AG04450 (cell line): ENCODE measurements around the gene ADAMTS6. TPM values are rescaled to one million over a fixed set of nuclear protein-coding genes. Genes with fewer than 3 reads are reported as not detected.

Experiments used
- CTCF ChIA-PET: fragments of 300-600, 350-600 bp; formaldehyde crosslinking; extraction: SDS; loops from one replicate; lab custom pipeline; 2022; ENCODE audit warnings: antibody characterized with exemption, inconsistent platforms; lab: Charles Lee
- POLR2A ChIA-PET: fragments of 350-600 bp; formaldehyde crosslinking; extraction: SDS; loops from one replicate; lab custom pipeline; 2021; ENCODE audit warnings: antibody characterized with exemption, inconsistent platforms; lab: Yijun Ruan, JAX
- DNase-seq: peaks from one replicate; pipeline ENCODE4 v3.0.0-alpha.2; 2011; ENCODE audit warnings: low read depth, low spot score
- H3K27ac ChIP-seq: one replicate; pipeline ENCODE4 v1.5.1; 2012; ENCODE audit warnings: low read depth, low read length, control low read depth
- H3K27me3 ChIP-seq: one replicate; pipeline ENCODE4 v1.6.0; 2012; ENCODE audit warnings: low read length; ENCODE audit not compliant: control insufficient read depth, insufficient read depth
- H3K4me3 ChIP-seq: 2 replicates; pipeline ENCODE4 v1.5.1; 2011; ENCODE audit warnings: mild to moderate bottlenecking, low read depth, low read length, control low read depth
- H3K9me3 ChIP-seq: 2 replicates; pipeline ENCODE4 v1.5.1; 2012; ENCODE audit warnings: low read length; ENCODE audit not compliant: control insufficient read depth, insufficient read depth
- polyA plus RNA-seq: library from polyadenylated mRNA; depleted of rRNA; stranded (reverse); fragments of >200 nt; gene quantifications from 2 replicates; pipeline ENCODE4 v1.2.3, GENCODE V29; 2011
- TF ChIP-seq, protein P1 (sequence below): IDR thresholded peaks from 2 replicates; pipeline ENCODE4 v1.5.1; 2011; ENCODE audit warnings: low read depth, low read length, control low read depth, inconsistent platforms

The ADAMTS6 gene
- polyA plus RNA-seq, 1 experiment: 22.5 TPM

DNA sequence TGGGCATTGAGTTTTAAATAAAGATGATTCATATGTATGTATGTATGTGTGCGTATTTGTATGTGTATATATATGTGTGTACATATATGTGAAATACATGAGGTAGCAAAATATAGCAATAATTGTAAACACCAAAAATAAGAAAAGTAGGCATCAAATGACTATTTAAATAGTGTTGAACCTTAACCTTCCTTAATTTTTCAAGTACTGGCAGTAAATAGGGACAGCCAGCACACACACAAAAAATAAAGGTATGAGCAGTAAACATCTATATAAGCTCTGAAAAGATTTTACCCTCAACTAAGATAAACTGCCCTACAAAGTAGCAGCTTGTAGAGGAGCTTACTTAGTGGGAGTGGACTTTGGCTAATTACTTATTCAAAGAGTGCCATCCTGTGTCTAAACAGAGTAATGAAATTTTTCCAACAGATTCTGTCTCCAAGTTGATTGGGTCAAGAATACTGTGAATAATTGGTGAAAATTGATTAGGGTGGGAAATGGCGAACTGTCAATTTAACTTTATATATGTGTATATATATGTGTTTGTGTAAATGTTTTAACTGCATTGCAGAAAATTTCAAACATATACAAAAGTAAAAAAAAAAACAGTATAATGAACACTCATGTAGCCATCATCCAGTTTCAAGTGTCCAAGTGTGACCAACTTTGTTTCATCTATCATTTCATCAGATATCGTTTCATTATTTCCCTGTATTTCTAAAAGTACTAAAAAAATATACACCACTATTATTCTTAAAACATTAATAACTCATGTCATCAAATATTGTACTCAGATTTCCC, 2.0 kb upstream of the ADAMTS6 start:
- H3K27ac ChIP-seq: no peak overlapping the region
- no peak for DNase-seq
- POLR2A ChIA-PET: interaction anchor here (0.7 to 4.3 kb wide), 3 partner anchors 184 to 448 kb away, joined by 3 to 31 read pairs (median 3); no protein-coding TSS in a partner anchor
- peaks cover 7% of the 10 kb centered on the region; the same call in 1 of the 2 replicates for H3K9me3 ChIP-seq
- TF ChIP-seq, protein P1, sequence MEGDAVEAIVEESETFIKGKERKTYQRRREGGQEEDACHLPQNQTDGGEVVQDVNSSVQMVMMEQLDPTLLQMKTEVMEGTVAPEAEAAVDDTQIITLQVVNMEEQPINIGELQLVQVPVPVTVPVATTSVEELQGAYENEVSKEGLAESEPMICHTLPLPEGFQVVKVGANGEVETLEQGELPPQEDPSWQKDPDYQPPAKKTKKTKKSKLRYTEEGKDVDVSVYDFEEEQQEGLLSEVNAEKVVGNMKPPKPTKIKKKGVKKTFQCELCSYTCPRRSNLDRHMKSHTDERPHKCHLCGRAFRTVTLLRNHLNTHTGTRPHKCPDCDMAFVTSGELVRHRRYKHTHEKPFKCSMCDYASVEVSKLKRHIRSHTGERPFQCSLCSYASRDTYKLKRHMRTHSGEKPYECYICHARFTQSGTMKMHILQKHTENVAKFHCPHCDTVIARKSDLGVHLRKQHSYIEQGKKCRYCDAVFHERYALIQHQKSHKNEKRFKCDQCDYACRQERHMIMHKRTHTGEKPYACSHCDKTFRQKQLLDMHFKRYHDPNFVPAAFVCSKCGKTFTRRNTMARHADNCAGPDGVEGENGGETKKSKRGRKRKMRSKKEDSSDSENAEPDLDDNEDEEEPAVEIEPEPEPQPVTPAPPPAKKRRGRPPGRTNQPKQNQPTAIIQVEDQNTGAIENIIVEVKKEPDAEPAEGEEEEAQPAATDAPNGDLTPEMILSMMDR: peak; percentile 54
- no peaks in the 10 kb centered on the region for H3K27me3 ChIP-seq
- peak overlapping the region; percentile 68 for H3K4me3 ChIP-seq
- CTCF ChIA-PET: interaction anchor here (0.6 to 5.5 kb wide), 35 partner anchors 8 to 1254 kb away, joined by 3 to 123 read pairs (median 4); no protein-coding TSS in a partner anchor

DNA sequence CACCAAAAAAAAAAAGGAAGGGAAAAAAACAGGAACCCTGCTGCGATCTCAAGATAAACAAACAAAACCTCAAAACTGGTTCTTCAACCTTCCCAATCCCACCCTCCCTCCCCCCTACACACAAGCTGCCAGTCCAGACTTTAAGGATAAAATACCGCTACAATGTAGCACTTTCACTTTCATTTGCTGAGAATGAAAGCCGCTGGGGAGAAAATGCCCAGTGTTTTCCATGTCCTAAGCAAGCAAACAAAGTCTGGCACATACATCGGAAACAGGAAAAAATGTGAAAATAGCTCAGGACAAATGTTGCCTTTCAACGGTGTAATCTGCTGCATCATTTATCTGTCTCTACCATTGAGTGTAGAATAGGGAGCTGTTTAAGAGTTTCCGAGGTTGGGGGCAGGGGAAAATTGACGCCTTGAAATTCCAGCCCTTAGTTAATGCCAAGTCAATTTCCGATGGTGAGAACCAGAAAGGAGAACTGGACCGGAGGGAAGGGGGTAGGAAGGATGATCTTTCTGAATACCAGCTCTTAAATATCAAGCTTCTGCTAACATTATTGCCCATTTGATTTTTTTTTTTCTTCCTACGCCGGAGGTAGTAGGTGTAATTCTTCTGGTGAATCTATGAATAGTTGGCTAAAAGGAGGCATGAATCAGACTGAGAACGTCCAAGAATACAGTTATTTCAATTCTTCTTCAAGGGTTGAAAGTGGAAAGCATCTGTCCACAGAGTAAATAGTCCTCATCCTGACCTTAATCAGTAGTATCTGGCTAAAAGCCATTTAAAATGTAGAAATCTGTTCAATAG, 1.2 kb upstream of the ADAMTS6 start:
- peak overlapping the region; percentile 68 for H3K4me3 ChIP-seq
- peaks cover 7% of the 10 kb centered on the region; the same call in 1 of the 2 replicates for H3K9me3 ChIP-seq
- TF ChIP-seq, protein P1: no peak
- no peak for DNase-seq
- H3K27me3 ChIP-seq: no peaks in the 10 kb centered on the region
- CTCF ChIA-PET: interaction anchor here (0.6 to 5.5 kb wide), 38 partner anchors 8 to 1254 kb away, joined by 3 to 123 read pairs (median 4); no protein-coding TSS in a partner anchor
- POLR2A ChIA-PET: interaction anchor here (0.7 to 4.3 kb wide), 4 partner anchors 21 to 448 kb away, joined by 3 to 31 read pairs (median 4); no protein-coding TSS in a partner anchor
- H3K27ac ChIP-seq: peak overlapping the region; percentile 85

DNA sequence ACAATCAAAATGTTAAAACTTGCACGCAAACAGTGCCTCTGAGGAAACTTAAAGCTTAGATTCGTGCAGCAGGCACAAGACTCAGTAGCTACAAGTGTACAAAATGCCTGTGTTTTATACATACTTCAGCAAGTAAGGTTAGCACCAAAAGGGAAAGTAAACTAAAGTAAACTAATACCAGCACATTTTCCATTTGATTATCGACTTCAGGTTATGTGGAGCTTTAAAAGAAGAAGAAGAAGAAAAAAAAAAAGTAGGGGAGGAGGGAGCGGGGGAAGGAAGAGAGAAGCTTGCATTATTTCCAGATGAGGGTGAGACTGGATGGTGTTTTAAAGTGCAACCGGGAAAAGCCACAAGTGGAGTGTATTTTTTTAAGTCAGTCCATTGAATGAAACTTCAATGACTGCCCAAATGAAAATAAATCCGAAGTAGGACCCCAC, 596 bp upstream of the ADAMTS6 start:
- TF ChIP-seq, protein P1: no peak
- CTCF ChIA-PET: interaction anchor here (0.6 to 5.5 kb wide), 11 partner anchors 230 to 847 kb away, joined by 3 to 123 read pairs (median 6); no protein-coding TSS in a partner anchor
- POLR2A ChIA-PET: interaction anchor here (0.7 to 4.3 kb wide), 5 partner anchors 20 to 447 kb away, joined by 3 to 31 read pairs (median 4); no protein-coding TSS in a partner anchor
- Histone ChIP-seq H3K9me3 (peaks cover 7% of the 10 kb centered on the region; the same call in 1 of the 2 replicates), H3K27ac (peak overlapping the region; percentile 85), H3K27me3 (no peaks in the 10 kb centered on the region), H3K4me3 (peak overlapping the region; percentile 68)
- no peak for DNase-seq

GRCh38 chr5:65481171-65481581, 544 bp downstream of the ADAMTS6 start:
- peak overlapping the region; percentile 85 for H3K27ac ChIP-seq
- CTCF ChIA-PET: interaction anchor here (0.6 to 5.5 kb wide), 6 partner anchors 283 to 847 kb away, joined by 3 to 123 read pairs (median 4); no protein-coding TSS in a partner anchor
- POLR2A ChIA-PET: interaction anchor here (0.6 to 4.3 kb wide), 7 partner anchors 9 to 679 kb away, joined by 3 to 31 read pairs (median 4); no protein-coding TSS in a partner anchor
- TF ChIP-seq, protein P1: no peak
- peak overlapping the region; percentile 68 for H3K4me3 ChIP-seq
- peaks cover 7% of the 10 kb centered on the region; the same call in 1 of the 2 replicates for H3K9me3 ChIP-seq
- no peak for DNase-seq
- no peaks in the 10 kb centered on the region for H3K27me3 ChIP-seq
